ENCODE data around the gene HMG20B. TPM values are rescaled to one million over a fixed set of nuclear protein-coding genes. Genes with fewer than 3 reads are reported as not detected.

Gene HMG20B
- total RNA-seq, 1 donor from 2014 or later = 36.6 TPM

DNA sequence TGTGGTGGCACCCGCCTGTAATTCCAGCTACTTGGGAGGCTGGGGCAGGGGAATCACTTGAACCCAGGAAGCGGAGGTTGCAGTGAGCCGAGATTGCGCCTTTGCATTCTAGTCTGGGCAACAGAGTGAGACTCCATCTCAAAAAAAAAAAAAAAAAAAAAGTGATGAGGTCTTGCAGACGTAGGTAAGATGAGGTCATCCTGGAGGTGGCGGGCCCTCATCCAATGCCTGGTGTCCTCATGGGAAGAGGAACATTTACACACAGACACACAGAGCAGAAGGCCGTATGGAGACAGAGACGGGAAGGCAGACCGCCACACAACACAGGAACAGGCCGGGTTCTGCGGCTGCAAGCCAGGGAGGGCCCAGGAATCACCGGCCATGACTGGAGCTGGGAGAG, 49.5 kb downstream of the HMG20B start:
- no peak for ATAC-seq

- ATAC-seq = no peak
Measured at GRCh38 chr19:3623716-3624115, 51.0 kb downstream of the HMG20B start.

DNA sequence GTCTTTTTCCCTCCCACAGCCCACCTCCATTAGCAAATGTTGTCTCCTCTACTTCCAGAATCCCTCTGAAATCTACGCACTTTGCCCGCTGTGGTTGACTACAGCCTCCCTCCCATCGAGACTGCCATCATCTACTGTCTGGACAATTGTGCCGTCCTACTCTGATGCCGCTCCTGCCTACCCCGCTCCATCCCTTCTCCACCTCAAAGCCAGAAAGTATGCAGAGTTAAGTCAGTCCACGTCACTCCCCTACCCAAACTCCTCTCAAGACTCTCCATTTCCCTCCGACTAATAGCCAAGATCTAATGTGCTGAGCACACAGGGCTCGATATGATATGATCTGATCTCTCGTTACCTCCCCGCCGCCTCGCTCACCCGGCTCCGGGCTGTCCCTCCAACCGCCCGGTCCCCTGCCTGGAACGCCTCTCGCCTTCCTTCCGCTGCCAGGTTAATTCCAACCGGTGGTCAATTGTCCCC, 53.3 kb downstream of the HMG20B start:
- ATAC-seq = peak; percentile 3

- ATAC-seq = peak; percentile 98
Measured at GRCh38 chr19:3626473-3627350, 54.0 kb downstream of the HMG20B start, which contains the start of gene CACTIN. Gene CACTIN, minus strand, starts transcription at chr19:3626790. Its CDS starts 28 bp downstream, at chr19:3626762.

DNA sequence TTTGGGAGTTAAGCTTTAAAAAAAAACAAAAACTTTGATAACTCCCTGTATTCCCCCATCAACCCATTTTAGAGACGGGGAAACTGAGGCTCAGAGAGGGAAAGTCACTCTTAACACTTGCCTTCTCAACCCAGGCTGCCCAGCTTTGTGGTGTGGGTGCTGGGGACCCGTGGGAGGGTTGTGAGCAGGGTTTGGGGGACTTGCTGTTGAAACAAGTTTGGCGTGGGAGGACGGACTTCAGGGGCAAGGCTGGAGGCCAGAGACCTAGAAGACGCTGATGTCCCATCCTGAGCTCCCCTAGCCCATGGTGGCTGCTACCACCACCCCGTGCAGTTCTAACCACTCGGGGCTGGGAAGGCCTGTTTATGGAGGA, 54.6 kb downstream of the HMG20B start:
- ATAC-seq = no peak

Other genes with a start within 250 kb of the HMG20B start
- gene NFIC, start 206.4 kb upstream of the HMG20B start, total RNA-seq = 68.2 TPM
- not detected for gene SMIM24, start 92.4 kb upstream of the HMG20B start, total RNA-seq
- gene SMIM44, start 89.5 kb upstream of the HMG20B start, total RNA-seq = not detected
- gene DOHH, start 72.3 kb upstream of the HMG20B start, total RNA-seq = 11.1 TPM
- gene FZR1, start 66.6 kb upstream of the HMG20B start, total RNA-seq = 38.5 TPM
- gene TEKTIP1, start 33.8 kb upstream of the HMG20B start, total RNA-seq = 0.84 TPM
- gene MFSD12, start 15.4 kb upstream of the HMG20B start, total RNA-seq = 25.7 TPM
- 0.28 TPM for gene GIPC3, start 12.5 kb downstream of the HMG20B start, total RNA-seq
- gene TBXA2R, start 33.9 kb downstream of the HMG20B start, total RNA-seq = 0.64 TPM
- gene CACTIN, start 53.8 kb downstream of the HMG20B start, total RNA-seq = 10.5 TPM
- gene PIP5K1C, start 127.5 kb downstream of the HMG20B start, total RNA-seq = 16.4 TPM
- gene TJP3, start 135.4 kb downstream of the HMG20B start, total RNA-seq = 40.9 TPM
- gene APBA3, start 188.7 kb downstream of the HMG20B start, total RNA-seq = 10.9 TPM
- 62.3 TPM for gene MRPL54, start 189.7 kb downstream of the HMG20B start, total RNA-seq
- gene RAX2, start 199.3 kb downstream of the HMG20B start, total RNA-seq = not detected
- 0.24 TPM for gene MATK, start 213.4 kb downstream of the HMG20B start, total RNA-seq

Data from esophagus mucosa (tissue), 1 donor.